ENCODE data around the gene OR51B4.
"Not testable (repeated sequence)": the region's sequence is repeated elsewhere in the genome, so short reads cannot be mapped to it uniquely, and the experiment has no call there.

Gene OR51B4

GRCh38 chr11:5301846-5302245 lies at the start of gene OR51B4:
OR51B4 (minus strand) TSS chr11:5301946; CDS start chr11:5301946, 0 bp downstream.
- DNase-seq, result no peak

- no peak for DNase-seq
Measured at GRCh38 chr11:5351208-5351607, 49.5 kb upstream of the OR51B4 start, which contains the start of gene OR51B6. OR51B6 (plus strand) TSS chr11:5351508; CDS start chr11:5351508, 0 bp downstream.

- DNase-seq, result no peak
Measured at GRCh38 chr11:5349550-5349949, 47.8 kb upstream of the OR51B4 start.

- no peak for DNase-seq
Measured at GRCh38 chr11:5348551-5349194, 46.9 kb upstream of the OR51B4 start.

- DNase-seq, result no peak
Measured at GRCh38 chr11:5345831-5346230, 44.1 kb upstream of the OR51B4 start.

GRCh38 chr11:5343474-5344335 lies 42.0 kb upstream of the OR51B4 start, which contains the start of gene OR51B5:
OR51B5 (minus strand) TSS chr11:5343524; CDS start chr11:5343524, 0 bp downstream.
- DNase-seq, result no peak

- DNase-seq, result no peak
Measured at GRCh38 chr11:5339771-5340322, 38.1 kb upstream of the OR51B4 start.

- DNase-seq, result not testable (repeated sequence)
Measured at GRCh38 chr11:5337253-5337652, 35.5 kb upstream of the OR51B4 start.

- no peak for DNase-seq
Measured at GRCh38 chr11:5336331-5336730, 34.6 kb upstream of the OR51B4 start.

GRCh38 chr11:5335170-5335569 lies 33.4 kb upstream of the OR51B4 start:
- no peak for DNase-seq

- DNase-seq, result no peak
Measured at GRCh38 chr11:5324197-5324596, 22.5 kb upstream of the OR51B4 start, which contains the start of gene OR51B2. OR51B2 (minus strand) TSS chr11:5324297; CDS start chr11:5324297, 0 bp downstream.

- DNase-seq, result no peak
Measured at GRCh38 chr11:5317292-5317691, 15.5 kb upstream of the OR51B4 start.

- not testable (repeated sequence) for DNase-seq
Measured at GRCh38 chr11:5313326-5314023, 11.7 kb upstream of the OR51B4 start.

- no peak for DNase-seq
Measured at GRCh38 chr11:5310423-5310822, 8.7 kb upstream of the OR51B4 start.

GRCh38 chr11:5307256-5308019 lies 5.7 kb upstream of the OR51B4 start:
- DNase-seq, result no peak

GRCh38 chr11:5304046-5304445 lies 2.3 kb upstream of the OR51B4 start:
- no peak for DNase-seq

GRCh38 chr11:5303626-5304025 lies 1.9 kb upstream of the OR51B4 start:
- no peak for DNase-seq

- no peak for DNase-seq
Measured at GRCh38 chr11:5300251-5300650, 1.5 kb downstream of the OR51B4 start.

- no peak for DNase-seq
Measured at GRCh38 chr11:5298451-5298850, 3.3 kb downstream of the OR51B4 start.

- no peak for DNase-seq
Measured at GRCh38 chr11:5297721-5298323, 3.9 kb downstream of the OR51B4 start.

- not testable (repeated sequence) for DNase-seq
Measured at GRCh38 chr11:5294342-5294995, 7.3 kb downstream of the OR51B4 start.
